ENCODE data around the gene NF1.

- TF ChIP-seq FOXP2 (optimal IDR thresholded peaks at IDR 0.05; ENCODE audit: borderline replicate concordance, extremely low read depth, extremely low read length, insufficient read depth) (no peak), POLR2AphosphoS5 (IDR thresholded peaks at IDR 0.05; ENCODE audit: low read depth, low read length) (no peak)
- TF ChIP-seq, protein P1, sequence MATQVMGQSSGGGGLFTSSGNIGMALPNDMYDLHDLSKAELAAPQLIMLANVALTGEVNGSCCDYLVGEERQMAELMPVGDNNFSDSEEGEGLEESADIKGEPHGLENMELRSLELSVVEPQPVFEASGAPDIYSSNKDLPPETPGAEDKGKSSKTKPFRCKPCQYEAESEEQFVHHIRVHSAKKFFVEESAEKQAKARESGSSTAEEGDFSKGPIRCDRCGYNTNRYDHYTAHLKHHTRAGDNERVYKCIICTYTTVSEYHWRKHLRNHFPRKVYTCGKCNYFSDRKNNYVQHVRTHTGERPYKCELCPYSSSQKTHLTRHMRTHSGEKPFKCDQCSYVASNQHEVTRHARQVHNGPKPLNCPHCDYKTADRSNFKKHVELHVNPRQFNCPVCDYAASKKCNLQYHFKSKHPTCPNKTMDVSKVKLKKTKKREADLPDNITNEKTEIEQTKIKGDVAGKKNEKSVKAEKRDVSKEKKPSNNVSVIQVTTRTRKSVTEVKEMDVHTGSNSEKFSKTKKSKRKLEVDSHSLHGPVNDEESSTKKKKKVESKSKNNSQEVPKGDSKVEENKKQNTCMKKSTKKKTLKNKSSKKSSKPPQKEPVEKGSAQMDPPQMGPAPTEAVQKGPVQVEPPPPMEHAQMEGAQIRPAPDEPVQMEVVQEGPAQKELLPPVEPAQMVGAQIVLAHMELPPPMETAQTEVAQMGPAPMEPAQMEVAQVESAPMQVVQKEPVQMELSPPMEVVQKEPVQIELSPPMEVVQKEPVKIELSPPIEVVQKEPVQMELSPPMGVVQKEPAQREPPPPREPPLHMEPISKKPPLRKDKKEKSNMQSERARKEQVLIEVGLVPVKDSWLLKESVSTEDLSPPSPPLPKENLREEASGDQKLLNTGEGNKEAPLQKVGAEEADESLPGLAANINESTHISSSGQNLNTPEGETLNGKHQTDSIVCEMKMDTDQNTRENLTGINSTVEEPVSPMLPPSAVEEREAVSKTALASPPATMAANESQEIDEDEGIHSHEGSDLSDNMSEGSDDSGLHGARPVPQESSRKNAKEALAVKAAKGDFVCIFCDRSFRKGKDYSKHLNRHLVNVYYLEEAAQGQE (IDR thresholded peaks at IDR 0.05; ENCODE audit: insufficient read depth in 1 of 2, low read depth in 2 of 2, low read length in 2 of 2) = no peak
Observed at GRCh38 chr17:31235110-31235509, 140.3 kb downstream of the NF1 start.
